Calu3 (cell line): ENCODE measurements around the gene MRPL42. TPM values are rescaled to one million over a fixed set of nuclear protein-coding genes. Genes with fewer than 3 reads are reported as not detected.
"Not testable (repeated sequence)": the region's sequence is repeated elsewhere in the genome, so short reads cannot be mapped to it uniquely, and the experiment has no call there.

Experiments used
- BruUV-seq: library from RNA; stranded (reverse); fragments of 400-500 nt; replicated peaks from 2 replicates; lab custom pipeline; 2021; lab: Mats Ljungman, UMichigan
- CTCF ChIA-PET: fragments of 300-600 bp; sonication (Branson Sonifier 250); formaldehyde crosslinking; loops from one replicate; lab custom pipeline; 2022; ENCODE audit warnings: antibody characterized with exemption; lab: Charles Lee
- DNase-seq: peaks from one replicate; pipeline ENCODE4 v3.0.0; 2022
- H3K27ac Mint-ChIP-seq: one replicate; pipeline ENCODE4 v1.8.0; 2022; ENCODE audit warnings: mixed read lengths; ENCODE audit not compliant: unreplicated experiment
- H3K27me3 Mint-ChIP-seq: one replicate; pipeline ENCODE4 v1.8.0; 2022; ENCODE audit warnings: mixed read lengths; ENCODE audit not compliant: unreplicated experiment
- H3K36me3 Mint-ChIP-seq: one replicate; pipeline ENCODE4 v1.8.0; 2022; ENCODE audit warnings: mild to moderate bottlenecking, moderate library complexity, mixed read lengths; ENCODE audit not compliant: insufficient read depth, unreplicated experiment
- H3K4me1 Mint-ChIP-seq: one replicate; pipeline ENCODE4 v1.8.0; 2022; ENCODE audit warnings: mild to moderate bottlenecking, low read depth, mixed read lengths; ENCODE audit not compliant: unreplicated experiment
- H3K4me3 Mint-ChIP-seq: one replicate; pipeline ENCODE4 v1.8.0; 2022; ENCODE audit warnings: mild to moderate bottlenecking, low read depth, moderate library complexity, mixed read lengths; ENCODE audit not compliant: unreplicated experiment
- H3K9me3 Mint-ChIP-seq: one replicate; pipeline ENCODE4 v1.8.0; 2022; ENCODE audit warnings: low read depth, mixed read lengths; ENCODE audit not compliant: unreplicated experiment
- CTCF ChIP-seq: fragments of 200-600 bp; IDR thresholded peaks from one replicate; pipeline ENCODE4 v1.8.0; 2022; ENCODE audit warnings: antibody characterized with exemption; ENCODE audit not compliant: unreplicated experiment
- intact Hi-C: fragments of 100-400 bp; cut with micrococcal nuclease; formaldehyde crosslinking; loops from one replicate; pipeline ENCODE4 v1.10.0; 2022; ENCODE audit not compliant: unreplicated experiment
- total RNA-seq: library from RNA; stranded (reverse); gene quantifications from 2 replicates; pipeline ENCODE4 v1.2.3, GENCODE V29; 2022

MRPL42 gene
- total RNA-seq, 1 experiment from 2014 or later: 94.9 TPM

- Mint-ChIP-seq H3K27ac (peak overlapping the region; percentile 14), H3K4me3 (no peak overlapping the region), H3K4me1 (peaks cover 54% of the 10 kb centered on the region), H3K9me3 (no peaks in the 10 kb centered on the region), H3K36me3 (no peaks in the 10 kb centered on the region), H3K27me3 (no peaks in the 10 kb centered on the region)
- intact Hi-C loops: no loop called here
- TF ChIP-seq CTCF: no peak
- no peak for DNase-seq
- BruUV-seq: no TSS peak
- CTCF ChIA-PET: interaction anchor here (0.6 to 1.2 kb wide), 4 partner anchors 9 to 1994 kb away, joined by 3 to 7 read pairs (median 4); no protein-coding TSS in a partner anchor
These were observed 37.5 kb upstream of the MRPL42 start for GRCh38 chr12:93429852-93430251.

GRCh38 chr12:93430280-93430679, 37.0 kb upstream of the MRPL42 start:
- peak overlapping the region; percentile 14 for H3K27ac Mint-ChIP-seq
- no peak for TF ChIP-seq CTCF
- no peaks in the 10 kb centered on the region for H3K36me3 Mint-ChIP-seq
- no peaks in the 10 kb centered on the region for H3K27me3 Mint-ChIP-seq
- CTCF ChIA-PET: interaction anchor here (0.6 to 1.2 kb wide), 2 partner anchors 10 to 1994 kb away, joined by 3 to 7 read pairs; no protein-coding TSS in a partner anchor
- intact Hi-C loops: no loop called here
- H3K4me1 Mint-ChIP-seq: peaks cover 50% of the 10 kb centered on the region
- H3K4me3 Mint-ChIP-seq: no peak overlapping the region
- H3K9me3 Mint-ChIP-seq: no peaks in the 10 kb centered on the region
- BruUV-seq: no TSS peak
- no peak for DNase-seq

DNA sequence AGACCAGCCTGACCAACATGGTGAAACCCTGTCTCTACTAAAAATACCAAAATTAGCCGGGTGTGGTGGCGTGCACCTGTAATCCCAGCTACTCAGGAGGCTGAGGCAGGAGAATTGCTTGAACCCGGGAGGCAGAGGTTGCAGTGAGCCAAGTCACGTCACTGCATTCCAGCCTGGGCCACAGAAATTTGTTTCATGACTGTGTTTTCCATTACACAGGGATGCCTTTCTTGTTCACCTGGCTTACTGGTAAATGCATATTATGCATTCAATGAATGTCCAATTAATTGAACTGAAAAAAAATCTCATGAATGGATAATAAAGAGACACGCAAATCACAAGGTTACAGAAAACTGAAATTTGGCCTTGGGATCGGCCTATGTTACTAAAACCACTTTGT, 35.3 kb upstream of the MRPL42 start:
- CTCF ChIA-PET: interaction anchor here (0.6 kb wide), 1 partner anchor 1207 kb away, joined by 3 read pairs; no protein-coding TSS in a partner anchor
- H3K36me3 Mint-ChIP-seq, H3K4me3 Mint-ChIP-seq, DNase-seq, BruUV-seq, intact Hi-C loops, H3K9me3 Mint-ChIP-seq, H3K27ac Mint-ChIP-seq, H3K27me3 Mint-ChIP-seq: not testable (repeated sequence)
- H3K4me1 Mint-ChIP-seq: peaks cover 40% of the 10 kb centered on the region

DNA sequence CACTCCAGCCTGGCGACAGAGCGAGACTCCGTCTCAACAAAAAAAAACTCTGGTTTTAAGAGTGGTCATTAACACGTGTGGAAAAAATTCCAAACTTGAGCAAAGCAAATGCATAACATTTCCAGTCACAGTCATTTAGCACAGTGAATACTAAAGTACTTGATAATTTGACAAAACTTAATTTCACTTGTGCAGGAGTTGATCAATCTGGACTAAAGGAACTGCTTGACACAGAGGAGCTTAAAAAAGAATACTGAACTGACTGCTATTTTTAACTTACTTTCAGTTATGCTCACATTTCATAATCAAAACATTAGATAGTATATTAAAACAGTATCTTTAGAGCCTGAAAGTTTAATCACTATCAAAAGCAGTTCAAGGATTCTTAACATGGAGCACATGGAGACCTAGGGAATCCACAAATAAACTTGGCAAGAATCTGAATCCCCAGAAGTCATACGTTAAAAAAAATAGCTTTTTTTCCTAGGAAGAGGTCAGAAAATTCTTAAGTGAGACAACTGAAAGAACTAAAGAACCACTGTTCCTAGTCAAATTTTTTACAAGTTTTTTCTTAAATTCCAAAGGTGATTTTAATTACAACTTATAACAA, 33.0 kb upstream of the MRPL42 start:
- intact Hi-C loops: no loop called here
- Mint-ChIP-seq H3K27me3 (no peaks in the 10 kb centered on the region), H3K36me3 (peaks cover 6% of the 10 kb centered on the region), H3K27ac (no peak overlapping the region), H3K9me3 (no peaks in the 10 kb centered on the region), H3K4me1 (peaks cover 47% of the 10 kb centered on the region), H3K4me3 (no peak overlapping the region)
- BruUV-seq: no TSS peak
- no peak for DNase-seq
- TF ChIP-seq CTCF: no peak
- CTCF ChIA-PET: interaction anchor here (0.6 to 0.7 kb wide), 2 partner anchors 298 to 650 kb away, joined by 3 to 7 read pairs; no protein-coding TSS in a partner anchor
